IPS-20b (cell line): Measurements from ENCODE around the gene SLC22A5.

ENCODE experiments used
- H3K27ac ChIP-seq: one replicate; pipeline ENCODE4 v1.5.1; 2013; ENCODE audit warnings: low read length
- H3K27me3 ChIP-seq: 2 replicates; pipeline ENCODE4 v1.6.1; 2013; ENCODE audit warnings: mild to moderate bottlenecking, low read length, inconsistent platforms; ENCODE audit not compliant: insufficient read depth
- H3K36me3 ChIP-seq: 2 replicates; pipeline ENCODE4 v1.6.1; 2013; ENCODE audit warnings: low read depth, mild to moderate bottlenecking, inconsistent platforms, low read length, moderate library complexity; ENCODE audit not compliant: insufficient read depth
- H3K4me1 ChIP-seq: 2 replicates; pipeline ENCODE4 v1.6.1; 2013; ENCODE audit warnings: mild to moderate bottlenecking, control low read depth, inconsistent platforms, low read length, moderate library complexity; ENCODE audit not compliant: insufficient read depth
- H3K4me3 ChIP-seq: 2 replicates; pipeline ENCODE4 v1.5.1; 2013; ENCODE audit warnings: mild to moderate bottlenecking, low read length, inconsistent platforms
- H3K9ac ChIP-seq: 2 replicates; pipeline ENCODE4 v1.6.1; 2013; ENCODE audit warnings: low read depth, mild to moderate bottlenecking, inconsistent platforms, low read length, moderate library complexity
- H3K9me3 ChIP-seq: 2 replicates; pipeline ENCODE4 v1.6.1; 2013; ENCODE audit warnings: mild to moderate bottlenecking, low read depth, low read length, inconsistent platforms; ENCODE audit not compliant: insufficient read depth

Gene SLC22A5

DNA sequence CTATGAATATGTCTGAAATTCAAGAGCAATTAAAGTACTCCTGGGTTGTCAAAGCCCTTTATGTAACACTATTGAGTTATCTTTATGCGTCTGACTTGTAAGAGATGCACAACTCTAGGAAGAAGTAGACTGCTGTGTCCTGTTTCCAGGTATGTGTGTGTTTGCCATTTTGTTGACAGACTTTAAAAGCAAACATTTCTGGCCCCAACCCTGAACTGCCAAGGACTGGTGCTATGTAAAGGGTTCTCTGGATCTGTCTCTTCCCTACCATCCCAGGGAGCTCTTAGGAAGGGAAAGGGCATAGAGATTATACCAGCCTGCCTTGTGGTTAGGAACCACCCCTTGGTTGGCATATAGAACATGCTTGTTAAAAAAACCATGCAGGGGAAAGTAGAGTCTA is 12.1 kb downstream of the SLC22A5 start:
- no peaks in the 10 kb centered on the region for H3K9me3 ChIP-seq
- H3K4me1 ChIP-seq: no peaks in the 10 kb centered on the region
- no peak overlapping the region for H3K9ac ChIP-seq
- H3K27me3 ChIP-seq: no peaks in the 10 kb centered on the region
- no peak overlapping the region for H3K4me3 ChIP-seq
- H3K27ac ChIP-seq: no peak overlapping the region
- no peaks in the 10 kb centered on the region for H3K36me3 ChIP-seq

DNA sequence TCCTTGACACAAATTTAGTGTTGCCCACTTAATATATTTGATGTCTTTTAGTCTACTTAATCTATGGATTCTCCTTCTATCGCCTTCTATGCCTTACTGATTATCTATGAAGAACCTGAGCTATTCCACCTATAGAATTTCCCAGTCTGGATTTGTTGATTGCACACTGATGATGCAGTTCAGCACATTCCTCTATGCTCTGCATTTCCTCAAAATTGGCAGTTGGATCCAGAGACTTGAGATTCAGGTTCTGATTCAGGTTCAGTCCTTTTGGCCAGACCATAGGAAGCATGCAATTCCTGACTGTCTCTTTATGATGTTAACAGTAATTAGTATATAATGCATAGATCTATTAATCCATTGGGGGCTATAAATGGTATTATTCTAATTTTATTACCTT is 13.8 kb downstream of the SLC22A5 start:
- H3K27me3 ChIP-seq: no peaks in the 10 kb centered on the region
- no peak overlapping the region for H3K27ac ChIP-seq
- no peaks in the 10 kb centered on the region for H3K36me3 ChIP-seq
- H3K4me3 ChIP-seq: no peak overlapping the region
- H3K9me3 ChIP-seq: no peaks in the 10 kb centered on the region
- H3K9ac ChIP-seq: no peak overlapping the region
- no peaks in the 10 kb centered on the region; the same call in 1 of the 2 replicates for H3K4me1 ChIP-seq

DNA sequence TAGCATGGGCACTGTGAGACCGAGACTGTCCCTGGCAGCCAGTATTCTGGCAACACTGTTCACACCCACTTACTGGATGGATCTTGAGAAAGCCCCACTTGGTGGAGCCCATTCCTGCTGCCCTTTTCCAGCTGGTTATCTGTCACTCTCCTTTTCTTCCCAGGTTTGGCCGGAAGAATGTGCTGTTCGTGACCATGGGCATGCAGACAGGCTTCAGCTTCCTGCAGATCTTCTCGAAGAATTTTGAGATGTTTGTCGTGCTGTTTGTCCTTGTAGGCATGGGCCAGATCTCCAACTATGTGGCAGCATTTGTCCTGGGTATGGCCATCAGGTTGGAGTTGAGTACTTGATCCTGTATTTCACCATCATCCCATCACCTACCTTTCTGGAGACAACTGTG is 14.5 kb downstream of the SLC22A5 start:
- H3K4me3 ChIP-seq: no peak overlapping the region
- no peaks in the 10 kb centered on the region for H3K27me3 ChIP-seq
- no peaks in the 10 kb centered on the region for H3K9me3 ChIP-seq
- H3K4me1 ChIP-seq: no peaks in the 10 kb centered on the region; the same call in 1 of the 2 replicates
- H3K9ac ChIP-seq: no peak overlapping the region
- no peak overlapping the region for H3K27ac ChIP-seq
- no peaks in the 10 kb centered on the region for H3K36me3 ChIP-seq

GRCh38 chr5:132384506-132385050 is 15.1 kb downstream of the SLC22A5 start:
- Histone ChIP-seq H3K27me3 (no peaks in the 10 kb centered on the region), H3K4me1 (no peaks in the 10 kb centered on the region; the same call in 1 of the 2 replicates), H3K27ac (no peak overlapping the region), H3K9me3 (no peaks in the 10 kb centered on the region), H3K4me3 (no peak overlapping the region), H3K36me3 (no peaks in the 10 kb centered on the region), H3K9ac (no peak overlapping the region)

DNA sequence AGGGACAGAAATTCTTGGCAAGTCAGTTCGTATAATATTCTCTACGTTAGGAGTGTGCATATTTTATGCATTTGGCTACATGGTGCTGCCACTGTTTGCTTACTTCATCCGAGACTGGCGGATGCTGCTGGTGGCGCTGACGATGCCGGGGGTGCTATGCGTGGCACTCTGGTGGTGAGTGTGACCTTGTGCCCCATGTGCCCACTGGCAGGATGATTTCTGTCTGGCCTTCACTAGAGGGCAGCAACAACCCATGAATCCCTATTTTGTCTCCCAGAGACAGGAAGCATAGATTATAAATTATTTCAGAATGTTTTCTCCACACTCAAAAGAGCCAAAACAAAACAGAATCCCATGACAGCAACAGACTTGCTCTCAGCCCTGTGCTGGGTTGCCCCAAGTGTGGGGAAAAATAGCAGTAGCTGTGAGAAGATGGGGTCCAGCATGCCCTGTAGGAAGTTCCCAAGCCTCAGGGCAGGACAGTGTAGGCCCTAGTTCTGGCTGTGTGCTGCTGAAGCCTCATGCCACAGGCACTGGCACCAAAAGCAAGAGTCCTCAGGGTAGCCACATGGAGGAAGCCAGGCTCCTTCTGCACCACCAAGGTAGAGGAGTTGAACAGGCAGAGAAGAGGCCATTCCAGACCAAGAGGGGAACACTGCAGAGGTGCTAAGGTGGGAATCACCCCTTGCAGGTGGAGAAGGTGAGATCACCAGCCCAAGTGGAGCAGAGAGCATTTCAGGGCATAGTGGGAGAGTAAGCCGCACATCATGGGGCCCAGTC is 16.0 kb downstream of the SLC22A5 start:
- Histone ChIP-seq H3K4me1 (no peaks in the 10 kb centered on the region; the same call in 1 of the 2 replicates), H3K36me3 (no peaks in the 10 kb centered on the region), H3K9ac (no peak overlapping the region), H3K27me3 (no peaks in the 10 kb centered on the region), H3K9me3 (no peaks in the 10 kb centered on the region), H3K4me3 (no peak overlapping the region), H3K27ac (no peak overlapping the region)

- no peak overlapping the region for H3K4me3 ChIP-seq
Observed at GRCh38 chr5:132386644-132387286, 17.3 kb downstream of the SLC22A5 start.

DNA sequence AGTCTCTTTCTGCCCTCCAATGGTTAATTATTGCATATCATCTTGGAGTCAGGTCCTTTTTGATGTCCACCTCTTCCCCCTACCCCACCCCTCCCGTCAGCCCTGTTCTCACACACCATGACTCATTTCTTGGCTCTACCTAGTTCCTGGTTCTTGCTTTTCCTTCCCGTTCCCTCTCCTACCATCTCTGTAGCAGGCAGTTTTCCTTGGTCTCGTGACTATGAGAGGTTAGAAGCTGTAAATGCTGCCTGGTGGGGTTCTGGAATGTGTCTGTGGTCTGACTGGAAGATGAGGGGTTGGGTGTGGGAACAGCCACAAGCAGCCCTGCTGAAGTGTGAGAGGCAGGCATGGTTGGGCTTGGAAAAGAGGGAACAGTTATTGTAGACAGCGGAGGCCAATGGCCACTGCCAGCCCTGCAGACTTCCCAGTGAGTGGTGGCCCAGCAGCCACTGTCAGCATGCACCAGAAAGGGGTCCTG is 18.2 kb downstream of the SLC22A5 start:
- Histone ChIP-seq H3K36me3 (no peaks in the 10 kb centered on the region), H3K9me3 (no peaks in the 10 kb centered on the region), H3K27me3 (no peaks in the 10 kb centered on the region), H3K4me3 (no peak overlapping the region), H3K4me1 (no peaks in the 10 kb centered on the region; the same call in 1 of the 2 replicates), H3K9ac (no peak overlapping the region), H3K27ac (no peak overlapping the region)

More at GRCh38 chr5:132386644-132387286, 17.3 kb downstream of the SLC22A5 start:
- H3K36me3 ChIP-seq: no peaks in the 10 kb centered on the region
- no peaks in the 10 kb centered on the region; the same call in 1 of the 2 replicates for H3K4me1 ChIP-seq
- no peak overlapping the region for H3K27ac ChIP-seq
- no peak overlapping the region for H3K9ac ChIP-seq
- H3K27me3 ChIP-seq: no peaks in the 10 kb centered on the region
- H3K9me3 ChIP-seq: no peaks in the 10 kb centered on the region

- no peak overlapping the region for H3K27ac ChIP-seq
- no peaks in the 10 kb centered on the region for H3K36me3 ChIP-seq
Observed at GRCh38 chr5:132388244-132389050, 18.9 kb downstream of the SLC22A5 start.

GRCh38 chr5:132389051-132389331 is 19.5 kb downstream of the SLC22A5 start:
- no peak overlapping the region for H3K27ac ChIP-seq
- no peaks in the 10 kb centered on the region; the same call in 1 of the 2 replicates for H3K4me1 ChIP-seq
- no peaks in the 10 kb centered on the region for H3K27me3 ChIP-seq
- no peaks in the 10 kb centered on the region for H3K9me3 ChIP-seq
- no peaks in the 10 kb centered on the region for H3K36me3 ChIP-seq
- no peak overlapping the region for H3K9ac ChIP-seq
- no peak overlapping the region for H3K4me3 ChIP-seq

More at GRCh38 chr5:132388244-132389050, 18.9 kb downstream of the SLC22A5 start:
- H3K27me3 ChIP-seq: no peaks in the 10 kb centered on the region
- no peak overlapping the region for H3K9ac ChIP-seq
- H3K4me1 ChIP-seq: no peaks in the 10 kb centered on the region; the same call in 1 of the 2 replicates
- H3K4me3 ChIP-seq: no peak overlapping the region
- no peaks in the 10 kb centered on the region for H3K9me3 ChIP-seq

DNA sequence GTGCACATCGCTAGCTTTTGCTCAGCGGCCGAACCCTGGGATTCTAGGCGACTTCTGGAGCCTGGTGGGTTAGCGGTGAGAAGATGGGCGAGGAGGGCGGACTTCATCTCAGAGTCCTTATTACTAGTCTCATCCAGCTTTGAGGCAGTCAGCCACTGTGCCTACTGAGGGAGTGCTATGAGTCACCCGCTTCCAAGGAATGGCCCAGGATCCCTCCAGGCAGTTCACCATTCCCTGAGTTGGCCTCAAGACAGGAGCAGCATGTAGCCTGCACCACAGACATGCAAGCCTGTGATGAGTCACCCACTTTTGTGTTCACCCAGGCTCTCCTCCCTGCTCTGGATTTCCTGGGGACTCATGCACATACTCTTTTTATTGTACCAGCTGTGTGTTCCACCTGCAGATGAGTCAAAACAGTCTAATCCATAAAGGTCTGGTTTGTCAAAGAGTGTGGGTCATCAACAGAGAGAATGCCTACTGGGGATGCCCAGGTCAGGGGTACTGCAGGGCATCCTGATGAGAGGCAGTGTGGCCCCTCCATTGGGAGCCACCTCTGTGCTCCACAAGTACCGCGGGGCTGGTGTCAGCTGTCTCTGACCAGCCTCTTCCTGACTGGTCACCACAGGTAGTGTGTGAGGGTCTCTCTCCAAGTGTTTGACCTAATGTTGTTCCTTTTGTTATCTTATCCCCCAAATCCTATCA is 20.2 kb downstream of the SLC22A5 start:
- H3K27ac ChIP-seq: no peak overlapping the region

GRCh38 chr5:132391247-132391646 is 21.7 kb downstream of the SLC22A5 start:
- Histone ChIP-seq H3K27ac (no peak overlapping the region), H3K9ac (no peak overlapping the region), H3K9me3 (no peaks in the 10 kb centered on the region), H3K4me3 (no peak overlapping the region), H3K36me3 (no peaks in the 10 kb centered on the region), H3K27me3 (no peaks in the 10 kb centered on the region), H3K4me1 (no peaks in the 10 kb centered on the region; the same call in 1 of the 2 replicates)

More for the DNA sequence above, 20.2 kb downstream of the SLC22A5 start:
- Histone ChIP-seq H3K27me3 (no peaks in the 10 kb centered on the region), H3K9me3 (no peaks in the 10 kb centered on the region), H3K9ac (no peak overlapping the region), H3K4me3 (no peak overlapping the region), H3K36me3 (no peaks in the 10 kb centered on the region), H3K4me1 (no peaks in the 10 kb centered on the region; the same call in 1 of the 2 replicates)
